GM23248 (cell line): Measurements from ENCODE around the gene SNTG2. TPM values are rescaled to one million over a fixed set of nuclear protein-coding genes. Genes with fewer than 3 reads are reported as not detected.

Experiments
- DNase-seq: peaks from one replicate; pipeline ENCODE4 v3.0.0-alpha.2; 2015
- H2AFZ ChIP-seq: fragments of 200-600 bp; sonication (generic); 2 replicates; pipeline ENCODE4 v1.6.1; 2016; ENCODE audit warnings: antibody characterized with exemption
- H3F3A ChIP-seq: fragments of 200-600 bp; sonication (generic); 2 replicates; pipeline ENCODE4 v1.6.1; 2016; ENCODE audit warnings: mild to moderate bottlenecking, antibody characterized with exemption, mixed run types; ENCODE audit not compliant: insufficient read depth
- H3K27ac ChIP-seq: fragments of 200-600 bp; sonication (generic); 2 replicates; pipeline ENCODE4 v1.5.1; 2016; ENCODE audit warnings: mild to moderate bottlenecking
- H3K27me3 ChIP-seq: fragments of 200-600 bp; sonication (generic); replicated peaks from 2 replicates; pipeline ENCODE4 v1.6.1; 2016; ENCODE audit warnings: mild to moderate bottlenecking; ENCODE audit not compliant: insufficient read depth
- H3K36me3 ChIP-seq: fragments of 200-600 bp; sonication (generic); 2 replicates; pipeline ENCODE4 v1.6.1; 2016; ENCODE audit warnings: low read depth, mild to moderate bottlenecking
- H3K4me1 ChIP-seq: fragments of 200-600 bp; sonication (generic); 2 replicates; pipeline ENCODE4 v1.6.1; 2016; ENCODE audit warnings: mild to moderate bottlenecking; ENCODE audit not compliant: insufficient read depth
- H3K4me2 ChIP-seq: fragments of 200-600 bp; sonication (generic); one replicate; pipeline ENCODE4 v1.6.1; 2016; ENCODE audit warnings: mild to moderate bottlenecking; ENCODE audit not compliant: unreplicated experiment
- H3K4me3 ChIP-seq: fragments of 200-600 bp; sonication (generic); 2 replicates; pipeline ENCODE4 v1.5.1; 2016; ENCODE audit warnings: mild to moderate bottlenecking
- H3K79me2 ChIP-seq: fragments of 200-600 bp; sonication (generic); 2 replicates; pipeline ENCODE4 v1.6.1; 2016; ENCODE audit warnings: mild to moderate bottlenecking; ENCODE audit not compliant: insufficient read depth
- H3K9ac ChIP-seq: fragments of 200-600 bp; sonication (generic); 2 replicates; pipeline ENCODE4 v1.6.1; 2016; ENCODE audit warnings: mild to moderate bottlenecking
- H3K9me2 ChIP-seq: fragments of 200-600 bp; sonication (generic); 2 replicates; pipeline ENCODE4 v1.6.1; 2016; ENCODE audit warnings: mixed run types, mild to moderate bottlenecking, moderate library complexity; ENCODE audit not compliant: insufficient read depth
- H3K9me3 ChIP-seq: fragments of 200-600 bp; sonication (generic); one replicate; pipeline ENCODE4 v1.6.1; 2017; ENCODE audit warnings: low read depth
- H4K20me1 ChIP-seq: fragments of 200-600 bp; sonication (generic); 2 replicates; pipeline ENCODE4 v1.6.0; 2016; ENCODE audit not compliant: insufficient read depth
- EZH2 ChIP-seq: fragments of 200-600 bp; sonication (generic); IDR thresholded peaks from 2 replicates; pipeline ENCODE4 v1.6.1; 2018; ENCODE audit warnings: antibody characterized with exemption, mild to moderate bottlenecking; ENCODE audit not compliant: insufficient read depth, poor library complexity, severe bottlenecking
- EZH2phosphoT487 ChIP-seq: fragments of 200-600 bp; sonication (generic); IDR thresholded peaks from 2 replicates; pipeline ENCODE4 v1.6.1; 2018; ENCODE audit warnings: antibody characterized with exemption, moderate library complexity, mild to moderate bottlenecking, low read depth; ENCODE audit not compliant: insufficient read depth
- WGBS, 2 experiments: methylation state at CpG; one replicate each; pipeline ENCODE4 v1.1.6; 2015 to 2017; ENCODE audit warnings: low lambda C conversion rate in 2 of 2, low coverage in 1 of 2; ENCODE audit errors: missing lambda C conversion rate in 2 of 2; 5-methylcytosine and 5-hydroxymethylcytosine counted together
- in situ Hi-C: fragments of 300-500 bp; cut with MboI; formaldehyde crosslinking; loops from 2 replicates; pipeline ENCODE4 v1.15.0; 2020
- polyA plus RNA-seq: library from polyadenylated mRNA; unstranded; fragments of >200 nt; fragmentation: Nextera tagmentation; extraction: Ambion mirVana; gene quantifications from 2 replicates; pipeline ENCODE4 v1.2.1, GENCODE V29; 2016
- total RNA-seq: library from RNA; depleted of rRNA; stranded (reverse); fragments of >200 nt; shearing (Covaris generic); gene quantifications from 2 replicates; pipeline ENCODE4 v1.2.3, GENCODE V29; 2014

SNTG2 gene
- total and polyA plus RNA-seq, 2 experiments from 2014 or later, result not detected

DNA sequence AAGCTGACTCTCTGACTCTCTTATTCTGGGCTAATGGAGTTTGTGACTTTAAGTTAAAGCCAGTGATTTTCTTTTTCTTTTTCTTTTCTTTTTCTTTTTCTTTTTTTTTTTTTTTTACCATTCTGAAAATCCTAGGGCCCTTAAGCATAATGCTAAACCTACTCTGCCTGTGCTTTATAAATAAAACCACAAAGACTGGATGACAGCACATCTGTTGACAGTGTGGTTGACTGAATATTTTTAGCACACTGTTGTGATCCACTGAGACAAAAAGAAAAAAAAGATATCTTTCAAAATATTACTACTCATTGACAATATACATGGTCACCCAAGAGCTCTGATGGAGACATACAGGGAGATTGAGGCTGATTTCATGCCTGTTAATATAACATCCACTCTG is 121.6 kb downstream of the SNTG2 start:
- H2AFZ ChIP-seq, result no peak overlapping the region
- H3F3A ChIP-seq, result no peaks in the 10 kb centered on the region
- H3K9me3 ChIP-seq, result no peaks in the 10 kb centered on the region
- no peaks in the 10 kb centered on the region for H3K79me2 ChIP-seq
- TF ChIP-seq EZH2phosphoT487, result no peak
- TF ChIP-seq EZH2, result no peak
- no peak overlapping the region for H3K4me3 ChIP-seq
- DNase-seq, result no peak
- no peak overlapping the region for H3K27ac ChIP-seq
- no peak overlapping the region for H3K4me2 ChIP-seq
- no peaks in the 10 kb centered on the region for H4K20me1 ChIP-seq
- H3K27me3 ChIP-seq, result peaks cover 28% of the 10 kb centered on the region
- H3K4me1 ChIP-seq, result no peaks in the 10 kb centered on the region
- no peak overlapping the region for H3K9ac ChIP-seq
- H3K36me3 ChIP-seq, result no peaks in the 10 kb centered on the region
- in situ Hi-C loops, result no loop called here
- no peaks in the 10 kb centered on the region for H3K9me2 ChIP-seq

DNA sequence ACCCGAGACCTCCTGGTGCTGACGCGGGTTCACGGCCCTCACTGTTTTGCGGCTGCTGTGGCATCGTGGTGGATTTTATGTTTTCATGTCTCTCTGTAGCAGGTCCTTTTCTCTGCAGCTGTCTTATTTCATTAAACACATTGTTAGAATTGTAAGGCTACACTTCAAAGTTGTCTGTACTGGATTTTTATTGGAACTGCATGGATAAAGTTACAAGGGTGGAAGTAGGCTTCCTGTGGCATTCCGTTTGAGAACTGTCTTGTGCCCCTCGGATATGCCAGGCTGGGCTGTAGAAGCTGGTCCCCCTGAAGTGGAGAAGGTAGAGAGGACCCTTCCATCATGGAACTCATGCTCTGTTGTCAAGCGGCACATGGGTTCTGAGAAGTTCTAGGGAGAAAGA is 127.3 kb downstream of the SNTG2 start:
- Histone ChIP-seq H3K79me2 (no peaks in the 10 kb centered on the region), H3K9me3 (no peaks in the 10 kb centered on the region), H3K9me2 (no peaks in the 10 kb centered on the region), H3K4me1 (0 out of 2 replicates have a peak, but pooled peaks cover 4% of the 10 kb centered on the region), H3K36me3 (no peaks in the 10 kb centered on the region), H2AFZ (no peak overlapping the region), H3K27me3 (peaks cover 20% of the 10 kb centered on the region), H3K4me2 (no peak overlapping the region), H4K20me1 (no peaks in the 10 kb centered on the region), H3K4me3 (no peak overlapping the region), H3F3A (no peaks in the 10 kb centered on the region), H3K9ac (no peak overlapping the region), H3K27ac (no peak overlapping the region)
- DNase-seq, result no peak
- 53 to 59% methylated on average over 9 of the region's 9 CpGs for WGBS, 2 experiments
- in situ Hi-C loops, result no loop called here
- TF ChIP-seq EZH2 (no peak), EZH2phosphoT487 (no peak)

DNA sequence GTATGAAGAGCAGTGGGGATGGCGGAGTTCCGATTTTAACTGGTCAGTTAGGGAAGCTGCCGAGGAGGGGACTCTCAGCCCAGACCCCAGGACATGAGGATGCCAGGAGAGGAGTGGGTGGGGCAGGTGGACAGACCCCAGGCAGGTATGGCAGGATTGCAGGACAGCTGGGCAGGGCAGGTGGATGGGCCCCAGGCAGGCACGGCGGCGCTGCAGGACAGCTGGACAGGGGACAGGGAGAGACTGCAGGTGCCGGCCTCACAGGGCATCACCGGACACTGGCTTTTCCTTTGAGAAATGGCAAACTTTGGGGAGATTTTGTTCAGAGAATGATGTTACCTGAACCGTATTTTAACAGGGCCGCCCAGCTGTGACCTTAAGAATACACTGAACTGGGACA is 127.7 kb downstream of the SNTG2 start:
- no peak overlapping the region for H3K27ac ChIP-seq
- H3K9me2 ChIP-seq, result no peaks in the 10 kb centered on the region
- no peak for DNase-seq
- H2AFZ ChIP-seq, result no peak overlapping the region
- in situ Hi-C loops, result no loop called here
- H3K4me2 ChIP-seq, result no peak overlapping the region
- no peaks in the 10 kb centered on the region for H3F3A ChIP-seq
- no peaks in the 10 kb centered on the region for H3K36me3 ChIP-seq
- H3K27me3 ChIP-seq, result peaks cover 16% of the 10 kb centered on the region
- no peaks in the 10 kb centered on the region for H4K20me1 ChIP-seq
- H3K9ac ChIP-seq, result no peak overlapping the region
- 0 out of 2 replicates have a peak, but pooled peaks cover 4% of the 10 kb centered on the region for H3K4me1 ChIP-seq
- TF ChIP-seq EZH2phosphoT487, result no peak
- no peak for TF ChIP-seq EZH2
- H3K9me3 ChIP-seq, result no peaks in the 10 kb centered on the region
- 77 to 83% methylated on average over 10 of the region's 10 CpGs for WGBS, 2 experiments
- no peak overlapping the region for H3K4me3 ChIP-seq
- no peaks in the 10 kb centered on the region for H3K79me2 ChIP-seq

DNA sequence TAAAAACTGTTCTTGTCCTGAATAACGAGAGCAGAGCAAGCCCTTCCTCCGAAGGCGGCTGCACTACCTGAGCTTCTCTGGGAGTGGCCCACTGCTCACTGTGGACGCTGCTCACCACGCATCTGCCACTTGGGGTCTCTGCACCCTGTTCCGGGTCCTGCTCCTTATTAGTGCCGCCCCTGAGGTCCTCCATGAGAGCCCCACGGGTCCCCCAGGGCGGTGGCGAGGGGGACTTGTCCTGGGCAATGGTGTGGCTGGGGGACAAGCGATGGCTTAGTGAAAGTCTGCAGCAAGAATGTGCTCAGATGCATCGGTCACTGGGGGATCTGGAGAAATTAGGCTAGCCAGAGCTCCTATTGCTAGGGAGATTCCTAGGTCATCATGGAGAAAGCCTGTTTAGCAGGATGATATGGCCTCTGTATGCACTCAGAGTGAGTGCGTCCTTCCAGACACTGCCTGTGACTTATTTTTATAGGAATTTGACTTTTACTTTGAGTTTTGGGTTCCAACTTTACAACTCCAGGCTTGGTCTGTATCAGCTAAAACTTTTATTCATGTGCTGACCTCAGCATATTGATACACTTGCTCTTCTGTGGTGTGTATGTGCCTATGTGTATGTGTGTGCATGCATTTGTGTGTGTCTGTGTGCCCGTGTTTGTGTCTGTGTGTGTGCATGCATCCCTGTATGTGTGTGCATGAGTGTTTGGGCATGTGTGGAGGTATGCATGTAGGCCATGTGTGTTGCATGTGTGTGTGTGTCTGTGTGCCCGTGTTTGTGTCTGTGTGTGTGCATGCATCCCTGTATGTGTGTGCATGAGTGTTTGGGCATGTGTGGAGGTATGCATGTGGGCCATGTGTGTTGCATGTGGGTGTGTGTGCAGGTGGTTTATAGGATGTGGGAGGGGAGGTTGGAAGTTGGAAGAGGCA is 129.5 kb downstream of the SNTG2 start:
- no peaks in the 10 kb centered on the region for H3K9me2 ChIP-seq
- H3K9me3 ChIP-seq, result no peaks in the 10 kb centered on the region
- H3K79me2 ChIP-seq, result no peaks in the 10 kb centered on the region
- H3K36me3 ChIP-seq, result no peaks in the 10 kb centered on the region
- in situ Hi-C loops, result no loop called here
- H3K4me1 ChIP-seq, result 0 out of 2 replicates have a peak, but pooled peaks cover 4% of the 10 kb centered on the region
- 63 to 66% methylated on average over 15 of the region's 15 CpGs for WGBS, 2 experiments
- H4K20me1 ChIP-seq, result no peaks in the 10 kb centered on the region
- no peak overlapping the region for H3K4me2 ChIP-seq
- no peak overlapping the region for H3K27ac ChIP-seq
- H3F3A ChIP-seq, result no peaks in the 10 kb centered on the region
- no peak for DNase-seq
- no peak overlapping the region for H3K4me3 ChIP-seq
- no peak overlapping the region for H3K9ac ChIP-seq
- no peak for TF ChIP-seq EZH2
- no peak for TF ChIP-seq EZH2phosphoT487
- H3K27me3 ChIP-seq, result peaks cover 5% of the 10 kb centered on the region
- no peak overlapping the region for H2AFZ ChIP-seq
